DOHH2 (cell line): ENCODE data around the gene TGFBR3.
"Not testable (repeated sequence)": the region's sequence is repeated elsewhere in the genome, so short reads cannot be mapped to it uniquely, and the experiment has no call there.

Experiments
- H3F3A ChIP-seq: fragments of 200-600 bp; sonication (generic), shearing (Covaris generic); 2 replicates; pipeline ENCODE4 v1.6.0; 2016; ENCODE audit warnings: antibody characterized with exemption, mild to moderate bottlenecking; ENCODE audit not compliant: control insufficient read depth, insufficient read depth
- H3K27ac ChIP-seq: fragments of 200-600 bp; sonication (generic); 2 replicates; pipeline ENCODE4 v1.5.1; 2014; ENCODE audit warnings: low read depth, mild to moderate bottlenecking, low read length, moderate library complexity
- H3K27me3 ChIP-seq: fragments of 200-600 bp; sonication (generic); 2 replicates; pipeline ENCODE4 v1.6.1; 2014; ENCODE audit warnings: mild to moderate bottlenecking, low read length, mixed read lengths; ENCODE audit not compliant: control insufficient read depth
- H3K36me3 ChIP-seq: fragments of 200-600 bp; sonication (generic); 2 replicates; pipeline ENCODE4 v1.6.1; 2014; ENCODE audit warnings: mild to moderate bottlenecking, low read length, moderate library complexity, mixed read lengths; ENCODE audit not compliant: control insufficient read depth
- H3K4me1 ChIP-seq: fragments of 200-600 bp; sonication (generic); 2 replicates; pipeline ENCODE4 v1.6.1; 2014; ENCODE audit warnings: mild to moderate bottlenecking, low read length, mixed read lengths; ENCODE audit not compliant: control insufficient read depth
- H3K4me2 ChIP-seq: fragments of 200-600 bp; sonication (generic); 2 replicates; pipeline ENCODE4 v1.6.0; 2014; ENCODE audit warnings: mild to moderate bottlenecking, low read length, moderate library complexity
- H3K4me3 ChIP-seq: fragments of 200-600 bp; sonication (generic); 2 replicates; pipeline ENCODE4 v1.5.1; 2014; ENCODE audit warnings: mild to moderate bottlenecking, low read length, mixed read lengths
- H3K79me2 ChIP-seq: fragments of 200-600 bp; sonication (generic); 2 replicates; pipeline ENCODE4 v1.6.1; 2014; ENCODE audit warnings: mild to moderate bottlenecking, low read length, mixed read lengths; ENCODE audit not compliant: control insufficient read depth
- H3K9me2 ChIP-seq: fragments of 200-600 bp; sonication (generic); replicated peaks from 2 replicates; pipeline ENCODE4 v1.6.1; 2014; ENCODE audit warnings: mild to moderate bottlenecking, low read length, mixed read lengths; ENCODE audit not compliant: control insufficient read depth
- H3K9me3 ChIP-seq: fragments of 200-600 bp; sonication (generic); 2 replicates; pipeline ENCODE4 v1.6.1; 2014; ENCODE audit warnings: antibody characterized with exemption, low read length, mixed read lengths; ENCODE audit not compliant: control insufficient read depth, insufficient read depth
- H4K20me1 ChIP-seq: fragments of 200-600 bp; sonication (generic); 2 replicates; pipeline ENCODE4 v1.6.0; 2014; ENCODE audit warnings: low read depth, mild to moderate bottlenecking, antibody characterized with exemption, low read length, moderate library complexity; ENCODE audit not compliant: control insufficient read depth, insufficient read depth
- CTCF ChIP-seq: fragments of 200-600 bp; sonication (generic); IDR thresholded peaks from one replicate; pipeline ENCODE4 v1.5.1; 2014; ENCODE audit warnings: antibody characterized with exemption, mild to moderate bottlenecking, low read depth, low read length; ENCODE audit not compliant: poor library complexity, severe bottlenecking
- EZH2phosphoT487 ChIP-seq: fragments of 200-600 bp; sonication (generic); IDR thresholded peaks from 2 replicates; pipeline ENCODE4 v1.6.1; 2017; ENCODE audit warnings: borderline replicate concordance, mild to moderate bottlenecking, antibody characterized with exemption, low read length, moderate library complexity, mixed read lengths

TGFBR3 gene

GRCh38 chr1:91853397-91853796 is 32.6 kb downstream of the TGFBR3 start:
- Histone ChIP-seq H3K36me3 (no peaks in the 10 kb centered on the region), H3K9me3 (no peaks in the 10 kb centered on the region), H3K4me1 (no peaks in the 10 kb centered on the region), H3K4me3 (no peak overlapping the region), H3K27ac (no peak overlapping the region), H4K20me1 (no peaks in the 10 kb centered on the region), H3K9me2 (no peaks in the 10 kb centered on the region), H3F3A (no peaks in the 10 kb centered on the region), H3K4me2 (no peak overlapping the region), H3K79me2 (no peaks in the 10 kb centered on the region), H3K27me3 (no peaks in the 10 kb centered on the region)
- no peak for TF ChIP-seq CTCF
- no peak for TF ChIP-seq EZH2phosphoT487

- H3K4me3 ChIP-seq, H3K36me3 ChIP-seq, H3F3A ChIP-seq, H3K4me2 ChIP-seq, H4K20me1 ChIP-seq, H3K79me2 ChIP-seq, H3K27me3 ChIP-seq, H3K9me3 ChIP-seq, H3K4me1 ChIP-seq, H3K27ac ChIP-seq, H3K9me2 ChIP-seq: not testable (repeated sequence)
These were observed 33.9 kb downstream of the TGFBR3 start for GRCh38 chr1:91852011-91852410.

GRCh38 chr1:91851130-91852010 is 34.6 kb downstream of the TGFBR3 start:
- no peaks in the 10 kb centered on the region for H3K4me1 ChIP-seq

GRCh38 chr1:91850708-91851107 is 35.2 kb downstream of the TGFBR3 start:
- no peaks in the 10 kb centered on the region for H3K9me3 ChIP-seq
- H3K36me3 ChIP-seq: no peaks in the 10 kb centered on the region
- H3K27me3 ChIP-seq: no peaks in the 10 kb centered on the region
- TF ChIP-seq CTCF (no peak), EZH2phosphoT487 (no peak)
- no peaks in the 10 kb centered on the region for H3K9me2 ChIP-seq
- H3K4me3 ChIP-seq: no peak overlapping the region
- H3K4me1 ChIP-seq: no peaks in the 10 kb centered on the region
- no peak overlapping the region for H3K27ac ChIP-seq
- H3K79me2 ChIP-seq: no peaks in the 10 kb centered on the region
- no peaks in the 10 kb centered on the region for H4K20me1 ChIP-seq
- H3K4me2 ChIP-seq: no peak overlapping the region
- no peaks in the 10 kb centered on the region for H3F3A ChIP-seq

More at GRCh38 chr1:91851130-91852010, 34.6 kb downstream of the TGFBR3 start:
- no peak for TF ChIP-seq EZH2phosphoT487
- no peak overlapping the region for H3K27ac ChIP-seq
- H3K27me3 ChIP-seq: no peaks in the 10 kb centered on the region
- no peak overlapping the region for H3K4me3 ChIP-seq
- no peaks in the 10 kb centered on the region for H3K9me2 ChIP-seq
- H3K9me3 ChIP-seq: no peaks in the 10 kb centered on the region
- no peak overlapping the region for H3K4me2 ChIP-seq
- H3F3A ChIP-seq: no peaks in the 10 kb centered on the region
- H4K20me1 ChIP-seq: no peaks in the 10 kb centered on the region
- no peaks in the 10 kb centered on the region for H3K79me2 ChIP-seq
- no peaks in the 10 kb centered on the region for H3K36me3 ChIP-seq
